Right renal cortex interstitium (tissue), 3 donors: ENCODE results near the gene PATL1. TPM values are rescaled to one million over a fixed set of nuclear protein-coding genes. Genes with fewer than 3 reads are reported as not detected.
"Not testable (repeated sequence)": the region's sequence is repeated elsewhere in the genome, so short reads cannot be mapped to it uniquely, and the experiment has no call there.

ENCODE experiments used
- DNase-seq, 3 donors: peaks; one replicate each; pipeline ENCODE4 v3.0.0-alpha.2; 2013; ENCODE audit warnings: low read depth in 3 of 3, low spot score in 2 of 3
- polyA plus RNA-seq, 3 donors: library from polyadenylated mRNA; unstranded; fragments of 120-200 nt; gene quantifications; one replicate each; pipeline ENCODE4 v1.2.1, GENCODE V29; 2013; ENCODE audit not compliant: insufficient read length in 3 of 3

The PATL1 gene
- polyA plus RNA-seq, 3 donors, result 41.4 to 45.8 (median 43.0) TPM

DNA sequence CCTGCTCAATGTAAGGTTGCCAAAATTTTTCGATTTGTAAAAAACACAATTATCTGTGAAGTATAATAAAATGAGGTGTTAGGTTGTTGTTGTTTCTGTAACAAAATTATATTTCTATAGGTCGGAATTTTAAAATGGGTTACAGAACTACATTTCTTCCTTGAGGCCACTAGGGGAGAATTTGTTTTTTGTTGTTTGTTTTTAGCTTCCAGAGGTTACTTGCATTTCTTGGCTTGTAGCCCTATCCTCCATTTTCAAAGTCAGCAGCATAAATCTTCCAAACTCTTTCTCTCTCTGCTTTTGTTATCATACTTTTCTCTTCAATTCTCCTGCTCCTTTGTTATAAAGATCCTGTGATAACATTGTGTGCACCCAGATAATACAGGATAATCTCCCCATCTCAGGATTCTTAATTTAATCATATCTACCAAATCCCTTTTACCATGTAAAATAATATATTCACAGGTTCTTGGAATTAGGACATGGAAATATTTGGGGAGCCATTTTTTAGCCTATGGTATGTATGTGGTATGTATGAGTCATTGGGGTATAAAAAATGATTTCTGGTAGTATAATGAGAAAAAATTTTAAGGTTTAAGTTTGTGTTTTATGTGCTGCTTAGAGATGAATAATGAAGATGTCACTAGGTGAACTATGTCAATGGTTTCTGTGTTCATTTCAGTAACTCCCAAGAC, 9.4 kb upstream of the PATL1 start:
- no peak for DNase-seq

DNA sequence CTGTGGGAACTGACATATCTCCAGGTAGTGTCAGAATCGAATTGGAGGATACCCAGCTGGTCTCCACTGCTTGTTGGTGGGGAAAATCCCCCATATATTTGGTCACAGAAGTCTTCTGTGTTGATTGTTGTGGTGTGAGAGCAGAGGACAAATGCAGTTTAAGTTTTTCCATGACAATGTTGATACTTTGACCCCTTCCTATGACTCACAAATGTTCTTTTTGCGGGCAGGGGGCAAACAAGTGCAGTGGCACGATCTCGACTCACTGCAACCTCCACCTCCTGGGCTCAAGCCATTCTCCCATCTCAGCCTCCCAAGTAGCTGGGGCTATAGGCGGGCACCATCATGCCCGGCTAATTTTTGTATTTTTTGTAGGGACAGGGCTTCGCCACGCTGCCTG, 7.4 kb upstream of the PATL1 start:
- no peak for DNase-seq

DNA sequence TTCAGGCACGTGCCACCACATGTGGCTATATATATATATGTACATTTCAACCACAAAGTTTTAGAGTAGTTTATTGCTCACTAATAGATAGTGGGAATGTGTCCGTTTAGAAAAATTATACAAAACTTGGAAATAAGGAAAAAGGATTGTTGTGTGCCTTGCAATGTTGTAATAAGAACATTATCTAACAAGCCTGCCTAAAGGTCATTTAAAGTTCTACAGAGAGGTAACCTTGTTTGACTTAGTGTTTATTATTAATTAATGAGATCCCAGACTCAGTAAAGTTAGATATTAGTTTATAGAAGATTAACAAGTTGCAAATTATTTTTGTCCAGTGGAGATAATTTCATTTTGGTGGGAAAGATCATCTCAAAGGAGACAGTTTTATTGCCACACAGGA, 5.5 kb upstream of the PATL1 start:
- no peak for DNase-seq

- no peak for DNase-seq
These were observed 4.5 kb upstream of the PATL1 start for GRCh38 chr11:59673291-59673690.

DNA sequence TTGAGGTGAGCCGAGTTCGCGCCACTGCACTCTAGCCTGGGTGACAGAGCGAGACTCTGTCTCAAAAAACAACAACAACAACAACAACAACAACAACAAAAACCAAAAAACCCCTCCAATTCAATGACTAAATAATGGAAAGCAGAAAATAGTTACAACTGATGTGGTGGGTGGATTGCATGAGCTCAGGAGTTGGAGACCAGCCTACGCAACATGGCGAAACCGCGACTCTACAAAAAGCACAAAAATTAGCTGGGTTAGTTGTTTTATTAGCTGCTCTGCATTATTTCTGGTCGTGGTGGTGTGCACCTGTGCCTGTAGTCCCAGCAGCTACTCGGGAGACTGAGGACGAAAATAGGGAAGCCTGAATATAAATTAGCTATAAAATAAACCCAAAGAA, 2.6 kb upstream of the PATL1 start:
- no peak for DNase-seq

DNA sequence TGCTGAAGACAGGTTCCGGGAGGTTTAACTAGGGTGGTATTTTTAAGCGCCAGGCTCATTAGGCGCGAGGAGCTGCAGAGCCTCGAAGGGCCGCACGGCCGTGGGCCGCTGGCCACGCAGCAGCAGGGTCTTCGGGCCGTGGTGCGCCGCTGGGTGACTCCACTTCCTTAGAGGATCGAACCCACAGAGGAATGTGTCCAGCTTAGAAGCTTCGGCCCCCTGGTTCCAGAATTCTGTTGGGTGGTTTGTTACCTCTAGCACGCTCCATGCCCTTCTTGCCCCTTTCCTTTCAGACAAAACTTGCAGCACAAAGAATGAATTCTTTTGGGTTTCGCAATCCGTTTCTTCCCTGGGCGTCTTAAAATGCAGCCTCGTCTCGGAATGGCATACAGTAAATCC, 773 bp upstream of the PATL1 start:
- no peak for DNase-seq

- DNase-seq, result no peak
These were observed 468 bp downstream of the PATL1 start for GRCh38 chr11:59668188-59668949.

DNA sequence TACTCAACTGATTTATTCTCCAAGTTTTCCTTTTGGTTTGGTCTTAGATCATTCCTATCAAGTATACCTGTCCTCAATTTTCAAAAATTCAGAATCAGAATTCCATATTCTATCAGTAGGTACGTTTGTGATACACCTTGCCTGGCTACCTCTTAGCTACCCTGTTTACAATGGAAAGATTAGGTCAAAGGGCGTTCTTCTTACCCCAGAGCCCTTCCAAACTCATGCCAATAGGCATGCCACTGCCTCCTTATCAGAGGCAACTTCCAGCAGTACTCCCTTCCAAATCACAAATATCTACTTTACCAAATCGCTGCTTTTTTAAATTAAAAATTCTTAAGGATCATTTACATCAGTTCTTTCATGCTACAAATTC, 1.0 kb downstream of the PATL1 start:
- DNase-seq, result no peak

DNA sequence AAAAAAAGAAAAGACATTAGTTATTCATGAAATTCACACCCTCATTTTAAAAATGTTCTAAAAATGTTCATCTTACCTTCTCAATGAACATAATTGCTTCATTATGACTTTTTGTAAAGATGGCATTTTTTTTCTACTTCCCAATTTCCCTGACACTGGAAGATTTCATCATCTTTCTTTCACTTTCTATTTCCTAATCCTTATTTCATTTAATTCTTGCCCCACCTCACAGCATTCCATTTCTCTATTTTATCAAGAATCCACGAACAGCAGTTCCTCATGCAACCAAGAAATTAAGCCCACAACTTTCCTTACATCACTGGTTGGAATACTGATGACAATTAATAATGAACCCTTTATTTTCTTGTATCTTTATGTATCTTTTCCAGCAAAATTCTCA, 1.9 kb downstream of the PATL1 start:
- DNase-seq, result no peak

- no peak for DNase-seq
These were observed 8.2 kb downstream of the PATL1 start for GRCh38 chr11:59660621-59661020.

GRCh38 chr11:59659981-59660380, 8.9 kb downstream of the PATL1 start:
- no peak for DNase-seq

- no peak for DNase-seq
These were observed 10.8 kb downstream of the PATL1 start for GRCh38 chr11:59658036-59658435.

GRCh38 chr11:59654893-59655292, 13.9 kb downstream of the PATL1 start:
- no peak for DNase-seq

- no peak for DNase-seq
These were observed 21.4 kb downstream of the PATL1 start for GRCh38 chr11:59647245-59647980.

DNA sequence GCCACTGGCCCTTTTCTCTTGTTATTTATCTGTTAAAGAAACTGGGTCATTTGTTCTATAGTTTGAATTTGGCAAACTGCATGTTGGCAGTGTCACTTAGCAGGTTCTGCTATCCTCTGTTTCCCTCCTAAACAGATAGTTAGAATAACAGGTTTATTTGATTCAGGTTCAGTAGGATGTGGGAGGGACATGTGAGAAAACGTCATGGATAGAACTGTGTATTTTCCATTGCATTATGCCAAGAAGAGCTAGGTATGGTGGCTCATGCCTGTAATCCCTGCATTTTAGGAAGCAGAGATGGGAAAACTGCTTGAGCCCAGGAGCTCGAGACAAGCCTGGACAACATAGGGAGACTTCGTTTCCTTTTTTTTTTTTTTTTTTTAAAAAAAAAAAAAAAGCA, 24.3 kb downstream of the PATL1 start:
- no peak for DNase-seq

DNA sequence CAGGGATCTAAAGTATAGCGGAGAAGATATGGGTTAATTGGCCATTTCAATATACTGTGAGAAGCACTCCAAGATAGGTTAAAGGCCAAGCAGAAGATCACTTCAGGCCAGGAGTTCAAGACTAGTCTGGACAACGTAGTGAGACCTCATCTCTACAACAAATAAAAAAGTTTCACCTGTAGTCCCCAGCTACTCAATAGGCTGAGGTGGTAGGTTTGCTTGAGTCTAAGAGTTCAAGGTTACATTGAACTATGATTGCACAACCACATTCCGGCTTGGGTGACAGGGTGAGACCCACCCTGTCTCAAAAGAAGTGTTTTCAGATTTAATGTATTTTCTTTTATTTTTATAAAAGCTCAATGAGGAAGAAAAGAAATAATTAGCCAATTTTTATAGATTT, 25.4 kb downstream of the PATL1 start:
- DNase-seq, result no peak

GRCh38 chr11:59641156-59641555, 27.7 kb downstream of the PATL1 start:
- DNase-seq, result no peak

GRCh38 chr11:59630493-59630892, 38.3 kb downstream of the PATL1 start:
- DNase-seq, result no peak

DNA sequence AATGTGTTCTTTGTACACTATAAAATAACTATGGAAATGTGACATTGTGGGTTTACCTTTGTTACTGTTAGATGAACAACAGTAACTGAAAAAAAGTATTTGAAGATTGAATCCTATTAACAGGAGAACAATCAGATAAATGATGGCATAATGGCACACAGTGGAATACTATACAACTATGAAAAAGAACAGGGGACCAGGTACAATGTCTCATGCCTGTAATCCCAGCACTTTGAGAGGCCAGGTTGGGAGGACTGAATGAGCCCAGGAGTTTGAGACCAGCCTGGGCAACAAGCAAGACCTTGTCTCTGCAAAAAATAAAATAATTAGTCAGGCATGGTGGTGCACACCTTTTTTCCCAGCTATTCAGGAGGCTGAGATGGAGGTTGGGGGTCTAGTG, 38.8 kb downstream of the PATL1 start:
- no peak for DNase-seq

GRCh38 chr11:59626969-59627368, 41.9 kb downstream of the PATL1 start:
- DNase-seq, result not testable (repeated sequence)

- no peak for DNase-seq
These were observed 43.1 kb downstream of the PATL1 start for GRCh38 chr11:59625703-59626102.

- no peak for DNase-seq
These were observed 51.0 kb downstream of the PATL1 start for GRCh38 chr11:59617876-59618275.
